GM18498 (cell line): ENCODE results near the gene SND1.

ENCODE experiments used
- ATAC-seq: cut with Tn5 transposase; IDR thresholded peaks from one replicate; pipeline ENCODE4 v1.9.1; 2021; ENCODE audit warnings: mild to moderate bottlenecking, moderate library complexity; ENCODE audit not compliant: unreplicated experiment

The SND1 gene

GRCh38 chr7:127718340-127718679, 66.3 kb downstream of the SND1 start:
- no peak for ATAC-seq

GRCh38 chr7:127726476-127726875, 74.5 kb downstream of the SND1 start:
- no peak for ATAC-seq

GRCh38 chr7:127730658-127731276, 78.8 kb downstream of the SND1 start:
- no peak for ATAC-seq

- no peak for ATAC-seq
These were observed 79.6 kb downstream of the SND1 start for GRCh38 chr7:127731431-127732080.

GRCh38 chr7:127732306-127732705, 80.3 kb downstream of the SND1 start:
- ATAC-seq: no peak

- no peak for ATAC-seq
These were observed 82.0 kb downstream of the SND1 start for GRCh38 chr7:127733986-127734385.

GRCh38 chr7:127736511-127736910, 84.5 kb downstream of the SND1 start:
- ATAC-seq: no peak

- ATAC-seq: no peak
These were observed 86.9 kb downstream of the SND1 start for GRCh38 chr7:127738859-127739258.

GRCh38 chr7:127741764-127742375, 89.9 kb downstream of the SND1 start:
- ATAC-seq: no peak

GRCh38 chr7:127745445-127745844, 93.5 kb downstream of the SND1 start:
- no peak for ATAC-seq

GRCh38 chr7:127751062-127751461, 99.1 kb downstream of the SND1 start:
- ATAC-seq: no peak

- no peak for ATAC-seq
These were observed 99.8 kb downstream of the SND1 start for GRCh38 chr7:127751490-127752448.

GRCh38 chr7:127752829-127753228, 100.8 kb downstream of the SND1 start:
- no peak for ATAC-seq

GRCh38 chr7:127754457-127754856, 102.5 kb downstream of the SND1 start:
- no peak for ATAC-seq

- ATAC-seq: no peak
These were observed 103.5 kb downstream of the SND1 start for GRCh38 chr7:127755521-127755920.

- no peak for ATAC-seq
These were observed 104.0 kb downstream of the SND1 start for GRCh38 chr7:127755965-127756364.

- no peak for ATAC-seq
These were observed 106.1 kb downstream of the SND1 start for GRCh38 chr7:127758105-127758504.

- no peak for ATAC-seq
These were observed 106.9 kb downstream of the SND1 start for GRCh38 chr7:127758845-127759244.

- ATAC-seq: no peak
These were observed 108.0 kb downstream of the SND1 start for GRCh38 chr7:127759945-127760421.

GRCh38 chr7:127760436-127761031, 108.5 kb downstream of the SND1 start:
- ATAC-seq: no peak

GRCh38 chr7:127761196-127761595, 109.2 kb downstream of the SND1 start:
- ATAC-seq: no peak
